Fibroblast of villous mesenchyme (primary cell): ENCODE data around the gene TMEM233. TPM values are rescaled to one million over a fixed set of nuclear protein-coding genes. Genes with fewer than 3 reads are reported as not detected.
A peak's percentile ranks its signal among the peaks of the same experiment; 100 is the strongest.

ENCODE experiments used
- DNase-seq: peaks from one replicate; pipeline ENCODE4 v3.0.0-alpha.2; 2010; ENCODE audit warnings: low read depth
- H3K4me3 ChIP-seq: 2 replicates; pipeline ENCODE4 v1.5.1; 2011; ENCODE audit warnings: low read depth, mild to moderate bottlenecking, low read length
- CTCF ChIP-seq: IDR thresholded peaks from 2 replicates; pipeline ENCODE4 v1.5.1; 2012; ENCODE audit warnings: low read depth, mild to moderate bottlenecking, low read length; ENCODE audit not compliant: insufficient read depth
- total RNA-seq: library from RNA; depleted of rRNA; stranded (reverse); fragments of >200 nt; gene quantifications from 2 replicates; pipeline ENCODE4 v1.2.3, GENCODE V29; 2012

Gene TMEM233
- total RNA-seq, 1 donor, result not detected

- no peak for TF ChIP-seq CTCF
- no peak overlapping the region for H3K4me3 ChIP-seq
- DNase-seq, result peak; percentile 70
These were observed 71.8 kb downstream of the TMEM233 start for GRCh38 chr12:119665164-119665929.

- no peak for DNase-seq
- TF ChIP-seq CTCF, result no peak
- no peak overlapping the region for H3K4me3 ChIP-seq
These were observed 72.7 kb downstream of the TMEM233 start for GRCh38 chr12:119666226-119666795.

- peak overlapping the region; percentile 59 for H3K4me3 ChIP-seq
- no peak for DNase-seq
- no peak for TF ChIP-seq CTCF
These were observed 73.5 kb downstream of the TMEM233 start for GRCh38 chr12:119666900-119667576.

- DNase-seq, result peak; percentile 98
- peak; percentile 91 for TF ChIP-seq CTCF
- peak within 1 kb of the TSS; percentile 81 for H3K4me3 ChIP-seq
These were observed 74.2 kb downstream of the TMEM233 start, which contains the start of gene PRKAB1 for GRCh38 chr12:119667577-119668323. Gene PRKAB1, plus strand, starts transcription at chr12:119668133. Its CDS starts 112 bp downstream, at chr12:119668245.

GRCh38 chr12:119668324-119668841 lies 74.8 kb downstream of the TMEM233 start:
- DNase-seq, result peak; percentile 34
- peak overlapping the region; percentile 81 for H3K4me3 ChIP-seq
- TF ChIP-seq CTCF, result no peak

GRCh38 chr12:119669744-119670472 lies 76.3 kb downstream of the TMEM233 start:
- H3K4me3 ChIP-seq, result peak overlapping the region; percentile 23
- no peak for TF ChIP-seq CTCF
- DNase-seq, result no peak
